Measurements from ENCODE around the gene TFEB.

Gene TFEB

GRCh38 chr6:41658636-41659035 is 76.8 kb downstream of the TFEB start:
- TF ChIP-seq Cebpa-rat (IDR thresholded peaks at IDR 0.05) = no peak
- H3K4me2 ChIP-seq = no peak overlapping the region
- no peak overlapping the region for H3K27ac ChIP-seq
- no peak overlapping the region for H3K9ac ChIP-seq
- H3K4me3 ChIP-seq = no peak overlapping the region
- H3K4me1 ChIP-seq = peaks cover 34% of the 10 kb centered on the region
- H3K27me3 ChIP-seq = no peaks in the 10 kb centered on the region
- H3K9me3 ChIP-seq = no peaks in the 10 kb centered on the region
- H4K20me1 ChIP-seq = peaks cover 11% of the 10 kb centered on the region; the same call in 1 of the 2 replicates
- peaks cover 17% of the 10 kb centered on the region for H3K36me3 ChIP-seq

GRCh38 chr6:41657131-41658094 is 78.0 kb downstream of the TFEB start:
- no peak for TF ChIP-seq Cebpa-rat (IDR thresholded peaks at IDR 0.05)
- Histone ChIP-seq H3K36me3 (peaks cover 29% of the 10 kb centered on the region), H3K4me2 (peak overlapping the region; percentile 71), H3K4me1 (peaks cover 34% of the 10 kb centered on the region), H3K9me3 (no peaks in the 10 kb centered on the region), H3K4me3 (no peak overlapping the region), H4K20me1 (peaks cover 22% of the 10 kb centered on the region), H3K9ac (0 out of 2 replicates have a peak overlapping the region, but pooled peaks have one; percentile 45), H3K27me3 (no peaks in the 10 kb centered on the region), H3K27ac (peak overlapping the region; percentile 74; the same call in 1 of the 2 replicates)

GRCh38 chr6:41656002-41656691 is 79.3 kb downstream of the TFEB start:
- H3K27ac ChIP-seq = peak overlapping the region; percentile 74
- no peaks in the 10 kb centered on the region for H3K9me3 ChIP-seq
- peak overlapping the region; percentile 45 for H3K9ac ChIP-seq
- peak overlapping the region; percentile 71 for H3K4me2 ChIP-seq
- peaks cover 42% of the 10 kb centered on the region for H3K36me3 ChIP-seq
- H4K20me1 ChIP-seq = peaks cover 34% of the 10 kb centered on the region
- peaks cover 34% of the 10 kb centered on the region for H3K4me1 ChIP-seq
- no peaks in the 10 kb centered on the region for H3K27me3 ChIP-seq
- TF ChIP-seq Cebpa-rat (IDR thresholded peaks at IDR 0.05) = no peak
- H3K4me3 ChIP-seq = no peak overlapping the region

- Histone ChIP-seq H3K27me3 (no peaks in the 10 kb centered on the region), H3K36me3 (peaks cover 47% of the 10 kb centered on the region), H4K20me1 (peaks cover 35% of the 10 kb centered on the region), H3K9ac (peak overlapping the region; percentile 45), H3K27ac (peak overlapping the region; percentile 74), H3K4me1 (peaks cover 34% of the 10 kb centered on the region), H3K9me3 (no peaks in the 10 kb centered on the region), H3K4me3 (no peak overlapping the region), H3K4me2 (peak overlapping the region; percentile 71)
- TF ChIP-seq Cebpa-rat (IDR thresholded peaks at IDR 0.05) = no peak
Observed at GRCh38 chr6:41655646-41656001, 79.8 kb downstream of the TFEB start.

GRCh38 chr6:41655176-41655575 is 80.2 kb downstream of the TFEB start:
- H3K4me1 ChIP-seq = peaks cover 34% of the 10 kb centered on the region
- peaks cover 52% of the 10 kb centered on the region for H3K36me3 ChIP-seq
- H3K27ac ChIP-seq = peak overlapping the region; percentile 74
- H3K9ac ChIP-seq = peak overlapping the region; percentile 45
- H3K4me2 ChIP-seq = peak overlapping the region; percentile 71
- H4K20me1 ChIP-seq = peaks cover 35% of the 10 kb centered on the region
- H3K9me3 ChIP-seq = no peaks in the 10 kb centered on the region
- H3K27me3 ChIP-seq = no peaks in the 10 kb centered on the region
- H3K4me3 ChIP-seq = no peak overlapping the region
- no peak for TF ChIP-seq Cebpa-rat (IDR thresholded peaks at IDR 0.05)

- Histone ChIP-seq H3K9me3 (no peaks in the 10 kb centered on the region), H4K20me1 (peaks cover 36% of the 10 kb centered on the region), H3K27me3 (no peaks in the 10 kb centered on the region), H3K4me2 (peak overlapping the region; percentile 71; the same call in 1 of the 2 replicates), H3K9ac (peak overlapping the region; percentile 45), H3K27ac (peak overlapping the region; percentile 74), H3K4me1 (peaks cover 34% of the 10 kb centered on the region), H3K36me3 (peaks cover 55% of the 10 kb centered on the region), H3K4me3 (no peak overlapping the region)
- no peak for TF ChIP-seq Cebpa-rat (IDR thresholded peaks at IDR 0.05)
Observed at GRCh38 chr6:41654698-41655151, 80.7 kb downstream of the TFEB start.

- no peak for TF ChIP-seq Cebpa-rat (IDR thresholded peaks at IDR 0.05)
- Histone ChIP-seq H3K9me3 (no peaks in the 10 kb centered on the region), H3K27me3 (no peaks in the 10 kb centered on the region), H3K4me2 (no peak overlapping the region), H3K36me3 (peaks cover 60% of the 10 kb centered on the region), H3K27ac (peak overlapping the region; percentile 74), H3K4me3 (no peak overlapping the region), H3K9ac (peak overlapping the region; percentile 45; the same call in 1 of the 2 replicates), H4K20me1 (peaks cover 41% of the 10 kb centered on the region), H3K4me1 (peaks cover 34% of the 10 kb centered on the region)
Observed at GRCh38 chr6:41654151-41654697, 81.2 kb downstream of the TFEB start.

- Histone ChIP-seq H3K4me1 (peaks cover 34% of the 10 kb centered on the region), H3K27ac (no peak overlapping the region), H3K9ac (no peak overlapping the region), H3K4me2 (no peak overlapping the region), H3K36me3 (peaks cover 66% of the 10 kb centered on the region), H3K4me3 (no peak overlapping the region), H4K20me1 (peaks cover 46% of the 10 kb centered on the region), H3K9me3 (no peaks in the 10 kb centered on the region), H3K27me3 (no peaks in the 10 kb centered on the region)
- TF ChIP-seq Cebpa-rat (IDR thresholded peaks at IDR 0.05) = no peak
Observed at GRCh38 chr6:41653691-41654090, 81.7 kb downstream of the TFEB start.

GRCh38 chr6:41652866-41653652 is 82.3 kb downstream of the TFEB start:
- TF ChIP-seq Cebpa-rat (IDR thresholded peaks at IDR 0.05) = no peak
- Histone ChIP-seq H3K27me3 (no peaks in the 10 kb centered on the region), H3K9ac (no peak overlapping the region), H3K27ac (no peak overlapping the region), H3K9me3 (no peaks in the 10 kb centered on the region), H3K4me3 (no peak overlapping the region), H4K20me1 (peaks cover 52% of the 10 kb centered on the region), H3K4me1 (peaks cover 34% of the 10 kb centered on the region), H3K36me3 (peaks cover 72% of the 10 kb centered on the region), H3K4me2 (no peak overlapping the region)
